Gastroesophageal sphincter (tissue), 4 donors: ENCODE results near the gene SMIM22. TPM values are rescaled to one million over a fixed set of nuclear protein-coding genes. Genes with fewer than 3 reads are reported as not detected.

Source experiments
- ATAC-seq: fragments of 150-250 bp; one replicate; pipeline ENCODE4 v1.9.1; 2016; ENCODE audit warnings: mild to moderate bottlenecking, moderate library complexity
- H3K27ac ChIP-seq, 4 donors: fragments of 200-600 bp; sonication (generic) in 3 of 4; 1 replicate in 3 of 4; 2 replicates in 1 of 4; pipeline ENCODE4 v1.5.1; 2016 to 2019
- H3K27me3 ChIP-seq: fragments of 200-600 bp; sonication (generic); one replicate; pipeline ENCODE4 v1.5.1; 2019
- H3K36me3 ChIP-seq, 2 donors: fragments of 200-600 bp; sonication (generic); one replicate each; pipeline ENCODE4 v1.5.1; 2019; ENCODE audit warnings: control low read depth in 1 of 2
- H3K4me1 ChIP-seq, 3 donors: fragments of 200-600 bp; sonication (generic); 1 replicate in 2 of 3; 2 replicates in 1 of 3; pipeline ENCODE4 v1.5.1; 2016 to 2019; ENCODE audit warnings: control low read depth in 2 of 3
- H3K4me3 ChIP-seq, 2 donors: fragments of 200-600 bp; sonication (generic); one replicate each; pipeline ENCODE4 v1.5.1; 2019; ENCODE audit warnings: mild to moderate bottlenecking in 1 of 2, moderate library complexity in 1 of 2
- H3K9me3 ChIP-seq, 3 donors: fragments of 200-600 bp; sonication (generic); one replicate each; pipeline ENCODE4 v1.5.1; 2017 to 2019; ENCODE audit warnings: control low read depth in 2 of 3
- EP300 ChIP-seq: sonication (generic); formaldehyde crosslinking; IDR thresholded peaks from one replicate; pipeline ENCODE4 v1.6.1; 2017; ENCODE audit warnings: antibody characterized with exemption, mild to moderate bottlenecking
- POLR2A ChIP-seq, 2 donors: fragments of 450-650 bp; IDR thresholded peaks; one replicate each; pipeline ENCODE4 v1.6.1; 2017; ENCODE audit warnings: antibody characterized with exemption in 2 of 2, mild to moderate bottlenecking in 2 of 2, moderate library complexity in 1 of 2
- POLR2AphosphoS5 ChIP-seq: sonication (generic); formaldehyde crosslinking; IDR thresholded peaks from one replicate; pipeline ENCODE4 v1.6.1; 2017; ENCODE audit warnings: antibody characterized with exemption
- WGBS, 2 donors: methylation state at CpG; one replicate each; pipeline ENCODE4 v1.1.5; 2018; ENCODE audit warnings: low coverage in 1 of 2; 5-methylcytosine and 5-hydroxymethylcytosine counted together
- total RNA-seq, 4 donors: library from RNA; depleted of rRNA; stranded (reverse); fragments of >200 nt; gene quantifications; one replicate each; pipeline ENCODE4 v1.1.0, GENCODE V29; 2016
- TF ChIP-seq, protein P1 (sequence below), 4 experiments: fragments of 200-600 bp in 2 of 4; fragments of 450-650 bp in 2 of 4; sonication (generic) in 1 of 4; IDR thresholded peaks; one replicate each; pipeline ENCODE4 v1.5.1; 2017 to 2019; ENCODE audit warnings: antibody characterized with exemption in 4 of 4, mild to moderate bottlenecking in 2 of 4, moderate library complexity in 2 of 4

SMIM22 gene, protein sequence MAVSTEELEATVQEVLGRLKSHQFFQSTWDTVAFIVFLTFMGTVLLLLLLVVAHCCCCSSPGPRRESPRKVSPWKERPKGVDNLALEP
- not detected for total RNA-seq

DNA sequence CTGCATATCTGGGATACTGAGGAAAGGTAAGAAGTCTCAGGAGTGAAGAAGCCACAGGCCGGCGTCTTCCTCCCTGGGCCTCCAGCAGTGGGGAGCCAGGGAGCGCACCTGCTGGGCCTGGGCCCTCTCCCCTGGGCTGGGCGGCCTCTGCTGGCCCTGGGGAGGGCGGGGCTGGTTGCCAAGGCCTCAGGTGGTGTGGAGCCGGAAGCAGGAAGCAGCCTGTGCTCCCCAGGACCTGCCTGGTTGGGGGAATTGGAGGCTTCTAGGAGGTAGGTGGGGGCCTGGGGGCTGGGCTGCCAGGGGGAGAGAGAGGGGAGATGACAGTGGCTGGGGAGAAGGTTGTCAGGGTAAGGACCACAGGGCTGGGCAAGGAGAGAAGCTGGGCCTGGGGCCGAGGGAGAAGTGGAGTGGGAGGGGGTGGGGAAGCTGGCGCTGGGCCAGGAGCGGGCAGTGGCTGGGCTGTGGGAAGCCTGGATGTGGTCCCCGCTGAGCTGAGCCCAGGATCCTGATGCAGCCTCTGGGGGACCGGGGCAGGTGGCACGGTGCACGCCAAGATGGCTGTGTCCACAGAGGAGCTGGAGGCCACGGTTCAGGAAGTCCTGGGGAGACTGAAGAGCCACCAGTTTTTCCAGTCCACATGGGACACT is at the start of gene SMIM22:
TSS of gene SMIM22 (plus strand) at position 189 of the 647 bp plus-strand sequence. CDS start at position 555, 366 bp downstream.
- Histone ChIP-seq H3K27me3 (no peaks in the 10 kb centered on the region), H3K9me3 (no peaks in the 10 kb centered on the region), H3K27ac (no peak within 1 kb of the TSS), H3K4me1 (peaks cover 0 to 4% (median 0%) of the 10 kb centered on the region in 3 donors), H3K36me3 (peaks cover 0 to 48% of the 10 kb centered on the region in 2 donors), H3K4me3 (no peak within 1 kb of the TSS)
- TF ChIP-seq POLR2A (IDR thresholded peaks at IDR 0.05), result no peak
- TF ChIP-seq EP300, result no peak
- TF ChIP-seq, protein P1, sequence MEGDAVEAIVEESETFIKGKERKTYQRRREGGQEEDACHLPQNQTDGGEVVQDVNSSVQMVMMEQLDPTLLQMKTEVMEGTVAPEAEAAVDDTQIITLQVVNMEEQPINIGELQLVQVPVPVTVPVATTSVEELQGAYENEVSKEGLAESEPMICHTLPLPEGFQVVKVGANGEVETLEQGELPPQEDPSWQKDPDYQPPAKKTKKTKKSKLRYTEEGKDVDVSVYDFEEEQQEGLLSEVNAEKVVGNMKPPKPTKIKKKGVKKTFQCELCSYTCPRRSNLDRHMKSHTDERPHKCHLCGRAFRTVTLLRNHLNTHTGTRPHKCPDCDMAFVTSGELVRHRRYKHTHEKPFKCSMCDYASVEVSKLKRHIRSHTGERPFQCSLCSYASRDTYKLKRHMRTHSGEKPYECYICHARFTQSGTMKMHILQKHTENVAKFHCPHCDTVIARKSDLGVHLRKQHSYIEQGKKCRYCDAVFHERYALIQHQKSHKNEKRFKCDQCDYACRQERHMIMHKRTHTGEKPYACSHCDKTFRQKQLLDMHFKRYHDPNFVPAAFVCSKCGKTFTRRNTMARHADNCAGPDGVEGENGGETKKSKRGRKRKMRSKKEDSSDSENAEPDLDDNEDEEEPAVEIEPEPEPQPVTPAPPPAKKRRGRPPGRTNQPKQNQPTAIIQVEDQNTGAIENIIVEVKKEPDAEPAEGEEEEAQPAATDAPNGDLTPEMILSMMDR (IDR thresholded peaks at IDR 0.05), result no peak
- no peak for TF ChIP-seq POLR2AphosphoS5
- ATAC-seq, result no peak
- WGBS, 2 donors, result 0 to 62% methylated on average over 1 to 7 of the region's 14 CpGs

DNA sequence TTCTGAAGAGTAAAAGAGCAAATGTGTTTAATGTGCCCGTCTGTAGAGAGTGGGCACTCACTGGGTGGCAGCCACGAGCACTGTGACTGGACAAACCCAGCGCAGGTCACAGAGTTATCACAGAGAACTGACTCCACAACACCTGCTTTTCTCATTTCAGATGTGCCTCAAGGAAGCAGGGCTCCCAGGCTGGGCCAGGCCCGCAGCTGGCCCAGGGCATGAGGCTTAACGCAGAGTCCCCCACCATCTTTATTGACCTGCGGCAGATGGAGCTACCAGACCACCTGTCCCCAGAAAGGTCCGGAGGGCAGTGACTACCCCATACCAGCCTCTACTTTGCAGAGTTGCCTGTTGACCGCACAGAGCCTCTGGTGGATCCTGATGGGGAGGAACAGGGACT is 49.0 kb upstream of the SMIM22 start:
- TF ChIP-seq EP300 (no peak), POLR2A (IDR thresholded peaks at IDR 0.05) (no peak), POLR2AphosphoS5 (no peak)
- TF ChIP-seq, protein P1 (IDR thresholded peaks at IDR 0.05), result no peak
- Histone ChIP-seq H3K27me3 (no peaks in the 10 kb centered on the region), H3K36me3 (peaks cover 0 to 29% of the 10 kb centered on the region in 2 donors), H3K4me3 (no peak overlapping the region), H3K9me3 (no peaks in the 10 kb centered on the region), H3K27ac (no peak overlapping the region), H3K4me1 (peaks cover 0 to 27% (median 3%) of the 10 kb centered on the region in 3 donors)
- 61 to 79% methylated on average over 3 to 4 of the region's 8 CpGs for WGBS, 2 donors
- ATAC-seq, result no peak

DNA sequence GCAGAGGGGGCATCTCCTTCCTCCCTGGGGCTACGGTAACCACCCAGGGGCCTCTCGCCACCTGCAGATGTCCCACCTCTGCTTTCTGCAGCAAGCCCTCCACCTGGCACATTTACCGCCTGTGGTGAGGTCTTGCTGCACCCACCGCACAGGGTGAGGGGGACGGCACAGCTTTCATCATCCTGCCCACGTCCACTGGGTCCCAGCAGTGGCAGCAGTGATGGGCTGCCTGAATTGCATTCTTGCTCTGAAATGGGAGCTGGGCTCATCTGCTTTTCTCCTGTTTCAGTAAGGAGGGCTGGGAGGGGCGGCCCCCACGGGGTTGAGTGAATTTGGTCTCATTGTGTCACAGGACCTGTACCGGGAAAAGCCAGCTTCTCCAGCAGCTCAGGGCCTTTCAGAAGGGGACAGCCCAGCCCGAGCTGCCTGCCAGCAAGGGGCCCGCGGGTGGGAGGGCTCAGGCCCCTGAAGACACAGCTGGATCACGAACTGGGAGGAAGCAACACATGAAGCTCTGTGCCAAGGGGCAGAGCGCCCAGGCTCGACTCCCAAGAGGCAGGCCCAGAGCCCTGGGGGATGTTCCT is 48.1 kb upstream of the SMIM22 start:
- Histone ChIP-seq H3K27me3 (no peaks in the 10 kb centered on the region), H3K9me3 (no peaks in the 10 kb centered on the region), H3K36me3 (peaks cover 0 to 37% of the 10 kb centered on the region in 2 donors), H3K27ac (peak overlapping the region in 1 of 4 donors; percentile 39), H3K4me1 (peaks cover 0 to 27% (median 3%) of the 10 kb centered on the region in 3 donors), H3K4me3 (no peak overlapping the region)
- WGBS, 2 donors, result 53% methylated on average over 4 of the region's 15 CpGs; no CpG with 5 or more reads in 1 of the 2 donors
- TF ChIP-seq, protein P1 (IDR thresholded peaks at IDR 0.05), result no peak
- no peak for TF ChIP-seq POLR2A (IDR thresholded peaks at IDR 0.05)
- TF ChIP-seq POLR2AphosphoS5, result no peak
- no peak for TF ChIP-seq EP300
- no peak for ATAC-seq

DNA sequence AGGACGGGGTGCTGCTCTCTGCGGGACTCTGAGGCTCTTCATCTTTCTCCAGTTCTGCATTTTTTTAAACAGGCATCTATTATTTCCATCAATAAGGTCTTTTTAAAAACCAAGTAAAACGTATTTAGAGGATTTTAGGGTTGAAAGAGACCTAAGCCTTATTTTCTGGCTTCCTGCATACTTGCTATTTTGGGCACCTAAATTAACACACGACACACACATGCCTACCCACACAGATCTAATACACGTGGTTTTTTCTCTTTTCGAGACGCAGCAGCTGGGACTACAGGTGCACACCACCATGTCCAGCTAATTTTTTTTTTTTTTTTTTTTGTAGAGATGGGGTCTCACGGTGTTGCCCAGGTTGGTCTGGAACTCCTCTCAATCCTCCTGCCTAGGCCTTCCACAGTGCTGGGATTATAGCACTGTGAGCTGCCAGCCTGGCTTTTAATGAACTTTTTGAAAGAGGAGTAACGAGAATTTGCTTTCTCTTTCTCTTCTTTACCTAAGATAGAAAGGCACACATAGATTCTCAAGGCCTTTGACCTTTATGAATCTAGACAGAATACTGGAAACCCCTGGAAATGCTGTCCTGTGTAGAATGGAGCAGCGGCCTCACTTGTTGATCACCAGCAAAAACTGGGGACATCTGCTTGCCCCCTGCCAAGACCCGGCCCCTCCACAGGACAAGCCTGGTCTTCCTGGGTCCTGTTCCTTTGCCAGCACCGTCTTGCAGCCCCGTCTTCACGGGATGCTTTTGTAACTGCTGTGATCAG is 47.1 kb upstream of the SMIM22 start:
- peak overlapping the region in 1 of 4 donors; percentile 39 for H3K27ac ChIP-seq
- no peaks in the 10 kb centered on the region for H3K27me3 ChIP-seq
- peaks cover 0 to 47% of the 10 kb centered on the region in 2 donors for H3K36me3 ChIP-seq
- 69 to 70% methylated on average over 7 to 13 of the region's 14 CpGs for WGBS, 2 donors
- no peak for TF ChIP-seq POLR2AphosphoS5
- TF ChIP-seq, protein P1 (IDR thresholded peaks at IDR 0.05), result no peak
- TF ChIP-seq POLR2A (IDR thresholded peaks at IDR 0.05), result no peak
- no peak for TF ChIP-seq EP300
- H3K9me3 ChIP-seq, result no peaks in the 10 kb centered on the region
- ATAC-seq, result no peak
- H3K4me3 ChIP-seq, result no peak overlapping the region
- H3K4me1 ChIP-seq, result peaks cover 0 to 22% (median 3%) of the 10 kb centered on the region in 3 donors
